H9 (cell line): ENCODE data around the gene AKR1A1. TPM values are rescaled to one million over a fixed set of nuclear protein-coding genes. Genes with fewer than 3 reads are reported as not detected.

Experiments used
- DNase-seq: peaks from one replicate; pipeline ENCODE4 v3.0.0-alpha.2; 2017
- H2AFZ ChIP-seq: one replicate; pipeline ENCODE4 v1.6.1; 2013; ENCODE audit warnings: mild to moderate bottlenecking, low read length, control low read depth, moderate library complexity
- H2AK5ac ChIP-seq: 2 replicates; pipeline ENCODE4 v1.6.1; 2013; ENCODE audit warnings: low read length, control low read depth, mixed read lengths; ENCODE audit not compliant: insufficient read length
- H2BK120ac ChIP-seq: one replicate; pipeline ENCODE4 v1.6.1; 2013; ENCODE audit warnings: low read depth, mild to moderate bottlenecking, low read length, control low read depth, inconsistent platforms; ENCODE audit not compliant: poor library complexity, severe bottlenecking
- H2BK12ac ChIP-seq: 2 replicates; pipeline ENCODE4 v1.6.1; 2013; ENCODE audit warnings: low read length, control low read depth, mixed read lengths, low read depth; ENCODE audit not compliant: insufficient read length
- H2BK15ac ChIP-seq: 2 replicates; pipeline ENCODE4 v1.6.1; 2013; ENCODE audit warnings: low read depth, low read length, control low read depth
- H2BK20ac ChIP-seq: one replicate; pipeline ENCODE4 v1.6.1; 2013; ENCODE audit warnings: low read depth, mild to moderate bottlenecking, low read length, control low read depth, inconsistent platforms; ENCODE audit not compliant: poor library complexity, severe bottlenecking
- H2BK5ac ChIP-seq: 2 replicates; pipeline ENCODE4 v1.6.1; 2013; ENCODE audit warnings: low read length, control low read depth, mixed read lengths; ENCODE audit not compliant: insufficient read length
- H3K14ac ChIP-seq: 2 replicates; pipeline ENCODE4 v1.6.1; 2013; ENCODE audit warnings: low read length, control low read depth; ENCODE audit not compliant: insufficient read depth
- H3K18ac ChIP-seq: 2 replicates; pipeline ENCODE4 v1.6.1; 2013; ENCODE audit warnings: low read depth, mild to moderate bottlenecking, mixed read lengths, low read length, control low read depth; ENCODE audit not compliant: insufficient read length
- H3K23ac ChIP-seq: 2 replicates; pipeline ENCODE4 v1.6.1; 2013; ENCODE audit warnings: low read length, control low read depth, mixed read lengths, low read depth; ENCODE audit not compliant: insufficient read length
- H3K23me2 ChIP-seq: 2 replicates; pipeline ENCODE4 v1.6.1; 2013; ENCODE audit warnings: low read depth, mild to moderate bottlenecking, mixed read lengths, low read length, control low read depth; ENCODE audit not compliant: insufficient read length, poor library complexity, severe bottlenecking
- H3K27ac ChIP-seq: 2 replicates; pipeline ENCODE4 v1.5.1; 2013; ENCODE audit warnings: low read length, control low read depth, mixed read lengths, low read depth; ENCODE audit not compliant: insufficient read length
- H3K27me3 ChIP-seq: 2 replicates; pipeline ENCODE4 v1.6.1; 2013; ENCODE audit warnings: low read length, control low read depth, inconsistent platforms; ENCODE audit not compliant: insufficient read depth
- H3K4ac ChIP-seq: 2 replicates; pipeline ENCODE4 v1.6.1; 2013; ENCODE audit warnings: low read depth, mild to moderate bottlenecking, control low read depth, inconsistent platforms, low read length, moderate library complexity
- H3K4me1 ChIP-seq: 2 replicates; pipeline ENCODE4 v1.6.1; 2013; ENCODE audit warnings: low read length, control low read depth, inconsistent platforms; ENCODE audit not compliant: insufficient read depth
- H3K4me2 ChIP-seq: 2 replicates; pipeline ENCODE4 v1.6.1; 2013; ENCODE audit warnings: low read length, control low read depth, mixed read lengths; ENCODE audit not compliant: insufficient read length, insufficient read depth
- H3K56ac ChIP-seq: 2 replicates; pipeline ENCODE4 v1.6.1; 2013; ENCODE audit warnings: low read depth, mild to moderate bottlenecking, mixed read lengths, low read length, control low read depth; ENCODE audit not compliant: insufficient read length
- H3K79me1 ChIP-seq: 2 replicates; pipeline ENCODE4 v1.6.1; 2013; ENCODE audit warnings: low read depth, mild to moderate bottlenecking, moderate library complexity, low read length, control low read depth, inconsistent platforms; ENCODE audit not compliant: insufficient read depth, poor library complexity, severe bottlenecking
- H3K79me2 ChIP-seq: 2 replicates; pipeline ENCODE4 v1.6.1; 2013; ENCODE audit warnings: low read length, control low read depth, inconsistent platforms; ENCODE audit not compliant: insufficient read depth
- H3K9ac ChIP-seq: 2 replicates; pipeline ENCODE4 v1.6.1; 2013; ENCODE audit warnings: low read length, control low read depth, mixed read lengths; ENCODE audit not compliant: insufficient read length; ENCODE audit errors: extremely low read depth
- H3K9me3 ChIP-seq: one replicate; pipeline ENCODE4 v1.6.1; 2013; ENCODE audit warnings: low read depth, low read length, inconsistent platforms; ENCODE audit not compliant: control insufficient read depth
- H3T11ph ChIP-seq: one replicate; pipeline ENCODE4 v1.6.1; 2013; ENCODE audit warnings: mild to moderate bottlenecking, low read length, control low read depth, inconsistent platforms
- H4K20me1 ChIP-seq: one replicate; pipeline ENCODE4 v1.6.1; 2013; ENCODE audit not compliant: control insufficient read depth, insufficient read length, insufficient read depth
- H4K5ac ChIP-seq: 2 replicates; pipeline ENCODE4 v1.6.1; 2013; ENCODE audit warnings: low read depth, mild to moderate bottlenecking, mixed read lengths, low read length, control low read depth; ENCODE audit not compliant: insufficient read length
- H4K8ac ChIP-seq: replicated peaks from 2 replicates; pipeline ENCODE4 v1.6.1; 2013; ENCODE audit warnings: low read length, control low read depth, mixed read lengths, low read depth; ENCODE audit not compliant: insufficient read length
- H4K91ac ChIP-seq: 2 replicates; pipeline ENCODE4 v1.6.1; 2013; ENCODE audit warnings: low read depth, mild to moderate bottlenecking, moderate library complexity, mixed read lengths, low read length, control low read depth; ENCODE audit not compliant: insufficient read length
- H3K27ac Mint-ChIP-seq, 3 experiments: 2 replicates in 2 of 3; 3 replicates in 1 of 3; pipeline ENCODE4 v1.8.0; 2020 to 2021; ENCODE audit warnings: mixed read lengths in 3 of 3, mild to moderate bottlenecking in 1 of 3, moderate library complexity in 1 of 3
- H3K27me3 Mint-ChIP-seq: 2 replicates; pipeline ENCODE4 v1.8.0; 2021; ENCODE audit warnings: low read depth, mild to moderate bottlenecking, moderate library complexity, mixed read lengths
- H3K36me3 Mint-ChIP-seq, 3 experiments: 2 replicates in 2 of 3; 3 replicates in 1 of 3; pipeline ENCODE4 v1.8.0; 2020 to 2021; ENCODE audit warnings: low read depth in 3 of 3, mixed read lengths in 3 of 3; ENCODE audit not compliant: insufficient read depth in 1 of 3
- H3K4me1 Mint-ChIP-seq, 2 experiments: 2 replicates each; pipeline ENCODE4 v1.8.0; 2020; ENCODE audit warnings: mixed read lengths in 2 of 2
- H3K4me3 Mint-ChIP-seq, 2 experiments: 2 replicates in 1 of 2; 3 replicates in 1 of 2; pipeline ENCODE4 v1.8.0; 2020 to 2021; ENCODE audit warnings: mild to moderate bottlenecking in 2 of 2, mixed read lengths in 2 of 2, moderate library complexity in 1 of 2
- H3K9me3 Mint-ChIP-seq, 2 experiments: 2 replicates in 1 of 2; 3 replicates in 1 of 2; pipeline ENCODE4 v1.8.0; 2020; ENCODE audit warnings: mild to moderate bottlenecking in 2 of 2, mixed read lengths in 2 of 2, moderate library complexity in 1 of 2
- WGBS: extraction: QIAGEN DNeasy Blood & Tissue Kit; methylation state at CpG from one replicate; pipeline ENCODE4 v1.1.7; 2013; ENCODE audit warnings: missing lambda C conversion rate, low lambda C conversion rate, mixed read lengths; ENCODE audit not compliant: insufficient read length; ENCODE audit errors: extremely low coverage; 5-methylcytosine and 5-hydroxymethylcytosine counted together
- total RNA-seq: library from RNA; stranded (reverse); gene quantifications from 2 replicates; pipeline ENCODE4 v1.2.1, GENCODE V29; 2021
- TF ChIP-seq, protein P1 (sequence below): fragments of 200-600 bp; sonication (generic); conservative IDR thresholded peaks from 3 replicates; pipeline ENCODE4 v1.8.0; 2021; ENCODE audit warnings: antibody characterized with exemption, mild to moderate bottlenecking

The AKR1A1 gene
- total RNA-seq, 1 experiment from 2014 or later, result 286 TPM

DNA sequence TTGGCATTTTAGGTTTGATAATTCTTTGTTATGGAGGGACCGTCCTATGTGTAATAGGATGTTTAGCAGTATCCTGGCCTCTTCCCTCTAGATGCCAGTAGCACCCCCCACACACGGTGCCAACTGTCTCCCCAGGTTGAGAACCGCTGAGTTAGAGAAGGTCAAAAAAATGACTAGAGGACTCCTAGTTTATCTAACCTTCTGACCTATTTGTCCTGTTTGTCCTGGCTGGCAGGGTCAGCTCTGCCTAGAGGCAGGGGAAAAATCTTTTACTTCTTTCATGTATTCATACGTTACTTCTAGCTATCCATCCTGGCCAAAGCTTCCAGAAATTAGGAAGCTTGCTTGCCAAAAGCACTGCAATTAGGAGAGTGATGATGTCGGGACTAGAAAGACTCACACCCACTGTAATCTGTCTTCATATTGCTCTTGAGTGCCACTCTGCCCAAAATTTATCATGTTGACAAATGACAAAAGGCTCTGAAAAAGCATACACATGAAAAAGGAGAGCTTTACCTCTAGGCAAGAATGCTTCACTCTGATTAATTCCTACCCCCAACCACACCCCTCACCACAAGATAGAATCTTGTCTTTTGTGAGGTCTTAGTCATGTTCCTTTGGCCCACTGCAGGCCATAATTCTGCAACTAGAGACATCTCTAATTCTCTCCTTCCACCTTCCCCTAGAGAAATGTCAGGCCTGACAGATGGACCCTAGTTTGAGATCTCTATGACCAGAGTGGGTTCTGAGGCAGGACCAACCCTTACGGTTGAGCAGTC is 14.4 kb upstream of the AKR1A1 start:
- Histone ChIP-seq H3K23me2 (no peaks in the 10 kb centered on the region), H3K56ac (no peak overlapping the region), H4K91ac (no peak overlapping the region), H4K5ac (no peak overlapping the region), H2AK5ac (no peak overlapping the region), H2BK5ac (no peak overlapping the region), H3K79me1 (no peaks in the 10 kb centered on the region), H3K4me2 (no peak overlapping the region), H3K18ac (no peak overlapping the region), H3K27me3 (no peaks in the 10 kb centered on the region), H2BK12ac (no peak overlapping the region), H3K27ac (no peak overlapping the region), H3K9me3 (no peaks in the 10 kb centered on the region), H3T11ph (no peak overlapping the region), H3K9ac (no peak overlapping the region), H3K4me1 (no peaks in the 10 kb centered on the region), H2BK120ac (no peak overlapping the region), H2BK20ac (no peak overlapping the region), H2BK15ac (no peak overlapping the region), H3K79me2 (no peaks in the 10 kb centered on the region), H3K23ac (no peak overlapping the region), H2AFZ (no peak overlapping the region), H3K4ac (no peak overlapping the region), H4K20me1 (no peaks in the 10 kb centered on the region), H3K14ac (no peak overlapping the region), H4K8ac (no peak overlapping the region)
- no peaks in the 10 kb centered on the region for H3K27me3 Mint-ChIP-seq
- DNase-seq, result no peak
- no peak overlapping the region for H3K4me3 Mint-ChIP-seq
- H3K27ac Mint-ChIP-seq, result no peak overlapping the region
- no peaks in the 10 kb centered on the region for H3K9me3 Mint-ChIP-seq
- WGBS, result no CpG with 5 or more reads among the region's 6 CpGs
- no peaks in the 10 kb centered on the region for H3K36me3 Mint-ChIP-seq
- H3K4me1 Mint-ChIP-seq, result peaks cover 12 to 13% of the 10 kb centered on the region in 2 experiments
- TF ChIP-seq, protein P1, sequence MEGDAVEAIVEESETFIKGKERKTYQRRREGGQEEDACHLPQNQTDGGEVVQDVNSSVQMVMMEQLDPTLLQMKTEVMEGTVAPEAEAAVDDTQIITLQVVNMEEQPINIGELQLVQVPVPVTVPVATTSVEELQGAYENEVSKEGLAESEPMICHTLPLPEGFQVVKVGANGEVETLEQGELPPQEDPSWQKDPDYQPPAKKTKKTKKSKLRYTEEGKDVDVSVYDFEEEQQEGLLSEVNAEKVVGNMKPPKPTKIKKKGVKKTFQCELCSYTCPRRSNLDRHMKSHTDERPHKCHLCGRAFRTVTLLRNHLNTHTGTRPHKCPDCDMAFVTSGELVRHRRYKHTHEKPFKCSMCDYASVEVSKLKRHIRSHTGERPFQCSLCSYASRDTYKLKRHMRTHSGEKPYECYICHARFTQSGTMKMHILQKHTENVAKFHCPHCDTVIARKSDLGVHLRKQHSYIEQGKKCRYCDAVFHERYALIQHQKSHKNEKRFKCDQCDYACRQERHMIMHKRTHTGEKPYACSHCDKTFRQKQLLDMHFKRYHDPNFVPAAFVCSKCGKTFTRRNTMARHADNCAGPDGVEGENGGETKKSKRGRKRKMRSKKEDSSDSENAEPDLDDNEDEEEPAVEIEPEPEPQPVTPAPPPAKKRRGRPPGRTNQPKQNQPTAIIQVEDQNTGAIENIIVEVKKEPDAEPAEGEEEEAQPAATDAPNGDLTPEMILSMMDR, result no peak
